HepG2 (cell line): ENCODE results near the gene TUBG1. TPM values are rescaled to one million over a fixed set of nuclear protein-coding genes. Genes with fewer than 3 reads are reported as not detected.

Experiments
- ELF3 ChIP-seq: IDR thresholded peaks from 2 replicates; pipeline ENCODE4 v1.6.1; 2016; ENCODE audit warnings: missing genetic modification reagents, missing compliant biosample characterization
- HES4 ChIP-seq: sonication (generic); formaldehyde crosslinking; IDR thresholded peaks from 2 replicates; pipeline ENCODE4 v1.9.0; 2021; ENCODE audit warnings: mild to moderate bottlenecking, missing genetic modification reagents, borderline replicate concordance
- NFATC3 ChIP-seq: sonication (generic); formaldehyde crosslinking; IDR thresholded peaks from 2 replicates; pipeline ENCODE4 v1.5.1; 2020; ENCODE audit warnings: mild to moderate bottlenecking, missing genetic modification reagents
- NFIC ChIP-seq: IDR thresholded peaks from 2 replicates; pipeline ENCODE4 v1.6.1; 2012; ENCODE audit warnings: mild to moderate bottlenecking, low read length, inconsistent platforms
- NFKB2 ChIP-seq: sonication (generic); formaldehyde crosslinking; IDR thresholded peaks from 2 replicates; pipeline ENCODE4 v1.4.0; 2020; ENCODE audit warnings: missing genetic modification reagents, borderline replicate concordance
- NR2F2 ChIP-seq: IDR thresholded peaks from 2 replicates; pipeline ENCODE4 v1.6.1; 2012; ENCODE audit warnings: low read depth, inconsistent platforms, borderline replicate concordance
- PRMT3 ChIP-seq: sonication (generic); formaldehyde crosslinking; IDR thresholded peaks from 2 replicates; pipeline ENCODE4 v1.8.1; 2022; ENCODE audit warnings: low read depth, mild to moderate bottlenecking, moderate library complexity, missing genetic modification reagents, borderline replicate concordance
- SALL1 ChIP-seq: sonication (generic); formaldehyde crosslinking; IDR thresholded peaks from 2 replicates; pipeline ENCODE4 v1.8.0; 2022; ENCODE audit warnings: mild to moderate bottlenecking, missing genetic modification reagents
- ZBTB21 ChIP-seq: sonication (generic); formaldehyde crosslinking; IDR thresholded peaks from 2 replicates; pipeline ENCODE4 v1.4.0; 2020; ENCODE audit warnings: missing genetic modification reagents
- ZNF501 ChIP-seq: sonication (generic); formaldehyde crosslinking; IDR thresholded peaks from 2 replicates; pipeline ENCODE4 v1.5.1; 2020; ENCODE audit warnings: mild to moderate bottlenecking, moderate library complexity, missing genetic modification reagents
- ZNF768 ChIP-seq: sonication (generic); formaldehyde crosslinking; IDR thresholded peaks from 2 replicates; pipeline ENCODE4 v1.4.0; 2020; ENCODE audit warnings: missing genetic modification reagents
- polyA plus RNA-seq, 8 experiments: library from polyadenylated mRNA; depleted of rRNA in 3 of 8; stranded (reverse) in 7 of 8; unstranded in 1 of 8; fragments of >200 nt; fragmentation: Illumina TruSeq in 4 of 8; extraction: Trizol in 4 of 8; gene quantifications; 2 replicates each; pipeline versions ENCODE4 v1.2.1 to v1.2.3, GENCODE V29; 2011 to 2016; ENCODE audit warnings: low read depth in 4 of 8, missing spikeins in 1 of 8, mixed read lengths in 1 of 8; ENCODE audit not compliant: insufficient read depth in 1 of 8
- total RNA-seq, 5 experiments: library from RNA; depleted of rRNA; stranded (reverse); fragments of >200 nt; fragmentation: Illumina TruSeq; extraction: Trizol; gene quantifications; 2 replicates each; pipeline ENCODE4 v1.2.3, GENCODE V29; 2016; ENCODE audit warnings: low read depth in 1 of 5
- TF ChIP-seq, protein P1 (sequence below): sonication (generic); formaldehyde crosslinking; IDR thresholded peaks from 2 replicates; pipeline ENCODE4 v1.4.0; 2020; ENCODE audit warnings: missing genetic modification reagents
- TF ChIP-seq, protein P2 (sequence below): sonication (generic); formaldehyde crosslinking; IDR thresholded peaks from 2 replicates; pipeline ENCODE4 v1.4.0; 2020; ENCODE audit warnings: mild to moderate bottlenecking, missing genetic modification reagents
- TF ChIP-seq, protein P3 (sequence below): sonication (generic); formaldehyde crosslinking; IDR thresholded peaks from 2 replicates; pipeline ENCODE4 v1.4.0; 2020; ENCODE audit warnings: missing genetic modification reagents, borderline replicate concordance
- TF ChIP-seq, protein P4 (sequence below): sonication (generic); formaldehyde crosslinking; IDR thresholded peaks from 2 replicates; pipeline ENCODE4 v1.4.0; 2020; ENCODE audit warnings: missing genetic modification reagents, borderline replicate concordance

Gene TUBG1
- total and polyA plus RNA-seq, 2 of the 13 experiments (the other 11 are each of a cell fraction or from before 2014, with no cell fraction given), result 74.1 to 137 TPM

DNA sequence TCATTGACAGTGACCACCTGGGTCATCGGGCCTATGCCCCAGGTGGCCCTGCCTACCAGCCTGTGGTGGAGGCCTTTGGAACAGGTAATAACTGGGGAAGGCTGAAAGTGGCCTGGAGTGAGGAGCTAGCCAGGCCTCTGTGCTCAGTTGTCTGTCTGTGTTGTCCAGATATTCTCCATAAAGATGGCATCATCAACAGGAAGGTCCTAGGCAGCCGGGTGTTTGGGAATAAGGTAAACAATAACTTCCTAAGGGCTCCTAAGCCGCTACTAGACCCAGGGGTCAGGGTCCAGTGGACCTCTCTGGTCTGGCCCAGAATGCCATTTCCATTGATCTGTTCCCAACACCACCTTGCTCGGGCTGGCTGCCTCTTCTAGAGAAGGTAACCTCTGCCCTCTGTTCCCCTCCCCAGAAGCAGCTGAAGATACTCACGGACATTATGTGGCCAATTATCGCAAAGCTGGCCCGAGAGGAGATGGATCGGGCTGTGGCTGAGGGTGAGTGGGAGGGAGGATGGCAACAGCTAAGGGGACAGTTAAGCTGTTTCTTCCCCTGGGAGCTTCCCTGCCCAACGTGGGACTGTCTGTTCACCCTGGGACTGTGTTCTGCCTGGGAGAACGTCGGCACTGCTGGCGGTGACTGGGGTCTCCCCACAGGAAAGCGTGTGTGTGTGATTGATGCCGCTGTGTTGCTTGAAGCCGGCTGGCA lies 44.5 kb upstream of the TUBG1 start (continued):
- TF ChIP-seq SALL1 (peak; percentile 93), HES4 (CRISPR knock-in tag) (no peak), PRMT3 (no peak), NFKB2 (CRISPR knock-in tag) (peak; percentile 86; the same call in 1 of the 2 replicates), NFIC (no peak), ELF3 (peak; percentile 56; the same call in 1 of the 2 replicates), ZBTB21 (peak; percentile 29; the same call in 1 of the 2 replicates), NR2F2 (peak; percentile 78), ZNF501 (CRISPR knock-in tag) (no peak), NFATC3 (no peak), ZNF768 (CRISPR knock-in tag) (no peak)
- TF ChIP-seq, protein P1, sequence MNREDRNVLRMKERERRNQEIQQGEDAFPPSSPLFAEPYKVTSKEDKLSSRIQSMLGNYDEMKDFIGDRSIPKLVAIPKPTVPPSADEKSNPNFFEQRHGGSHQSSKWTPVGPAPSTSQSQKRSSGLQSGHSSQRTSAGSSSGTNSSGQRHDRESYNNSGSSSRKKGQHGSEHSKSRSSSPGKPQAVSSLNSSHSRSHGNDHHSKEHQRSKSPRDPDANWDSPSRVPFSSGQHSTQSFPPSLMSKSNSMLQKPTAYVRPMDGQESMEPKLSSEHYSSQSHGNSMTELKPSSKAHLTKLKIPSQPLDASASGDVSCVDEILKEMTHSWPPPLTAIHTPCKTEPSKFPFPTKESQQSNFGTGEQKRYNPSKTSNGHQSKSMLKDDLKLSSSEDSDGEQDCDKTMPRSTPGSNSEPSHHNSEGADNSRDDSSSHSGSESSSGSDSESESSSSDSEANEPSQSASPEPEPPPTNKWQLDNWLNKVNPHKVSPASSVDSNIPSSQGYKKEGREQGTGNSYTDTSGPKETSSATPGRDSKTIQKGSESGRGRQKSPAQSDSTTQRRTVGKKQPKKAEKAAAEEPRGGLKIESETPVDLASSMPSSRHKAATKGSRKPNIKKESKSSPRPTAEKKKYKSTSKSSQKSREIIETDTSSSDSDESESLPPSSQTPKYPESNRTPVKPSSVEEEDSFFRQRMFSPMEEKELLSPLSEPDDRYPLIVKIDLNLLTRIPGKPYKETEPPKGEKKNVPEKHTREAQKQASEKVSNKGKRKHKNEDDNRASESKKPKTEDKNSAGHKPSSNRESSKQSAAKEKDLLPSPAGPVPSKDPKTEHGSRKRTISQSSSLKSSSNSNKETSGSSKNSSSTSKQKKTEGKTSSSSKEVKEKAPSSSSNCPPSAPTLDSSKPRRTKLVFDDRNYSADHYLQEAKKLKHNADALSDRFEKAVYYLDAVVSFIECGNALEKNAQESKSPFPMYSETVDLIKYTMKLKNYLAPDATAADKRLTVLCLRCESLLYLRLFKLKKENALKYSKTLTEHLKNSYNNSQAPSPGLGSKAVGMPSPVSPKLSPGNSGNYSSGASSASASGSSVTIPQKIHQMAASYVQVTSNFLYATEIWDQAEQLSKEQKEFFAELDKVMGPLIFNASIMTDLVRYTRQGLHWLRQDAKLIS (CRISPR knock-in tag), result no peak; the same call in 1 of the 2 replicates
- TF ChIP-seq, protein P2, sequence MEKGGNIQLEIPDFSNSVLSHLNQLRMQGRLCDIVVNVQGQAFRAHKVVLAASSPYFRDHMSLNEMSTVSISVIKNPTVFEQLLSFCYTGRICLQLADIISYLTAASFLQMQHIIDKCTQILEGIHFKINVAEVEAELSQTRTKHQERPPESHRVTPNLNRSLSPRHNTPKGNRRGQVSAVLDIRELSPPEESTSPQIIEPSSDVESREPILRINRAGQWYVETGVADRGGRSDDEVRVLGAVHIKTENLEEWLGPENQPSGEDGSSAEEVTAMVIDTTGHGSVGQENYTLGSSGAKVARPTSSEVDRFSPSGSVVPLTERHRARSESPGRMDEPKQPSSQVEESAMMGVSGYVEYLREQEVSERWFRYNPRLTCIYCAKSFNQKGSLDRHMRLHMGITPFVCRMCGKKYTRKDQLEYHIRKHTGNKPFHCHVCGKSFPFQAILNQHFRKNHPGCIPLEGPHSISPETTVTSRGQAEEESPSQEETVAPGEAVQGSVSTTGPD (CRISPR knock-in tag), result 0 out of 2 replicates have a peak, but pooled peaks have one; percentile 26
- TF ChIP-seq, protein P3, sequence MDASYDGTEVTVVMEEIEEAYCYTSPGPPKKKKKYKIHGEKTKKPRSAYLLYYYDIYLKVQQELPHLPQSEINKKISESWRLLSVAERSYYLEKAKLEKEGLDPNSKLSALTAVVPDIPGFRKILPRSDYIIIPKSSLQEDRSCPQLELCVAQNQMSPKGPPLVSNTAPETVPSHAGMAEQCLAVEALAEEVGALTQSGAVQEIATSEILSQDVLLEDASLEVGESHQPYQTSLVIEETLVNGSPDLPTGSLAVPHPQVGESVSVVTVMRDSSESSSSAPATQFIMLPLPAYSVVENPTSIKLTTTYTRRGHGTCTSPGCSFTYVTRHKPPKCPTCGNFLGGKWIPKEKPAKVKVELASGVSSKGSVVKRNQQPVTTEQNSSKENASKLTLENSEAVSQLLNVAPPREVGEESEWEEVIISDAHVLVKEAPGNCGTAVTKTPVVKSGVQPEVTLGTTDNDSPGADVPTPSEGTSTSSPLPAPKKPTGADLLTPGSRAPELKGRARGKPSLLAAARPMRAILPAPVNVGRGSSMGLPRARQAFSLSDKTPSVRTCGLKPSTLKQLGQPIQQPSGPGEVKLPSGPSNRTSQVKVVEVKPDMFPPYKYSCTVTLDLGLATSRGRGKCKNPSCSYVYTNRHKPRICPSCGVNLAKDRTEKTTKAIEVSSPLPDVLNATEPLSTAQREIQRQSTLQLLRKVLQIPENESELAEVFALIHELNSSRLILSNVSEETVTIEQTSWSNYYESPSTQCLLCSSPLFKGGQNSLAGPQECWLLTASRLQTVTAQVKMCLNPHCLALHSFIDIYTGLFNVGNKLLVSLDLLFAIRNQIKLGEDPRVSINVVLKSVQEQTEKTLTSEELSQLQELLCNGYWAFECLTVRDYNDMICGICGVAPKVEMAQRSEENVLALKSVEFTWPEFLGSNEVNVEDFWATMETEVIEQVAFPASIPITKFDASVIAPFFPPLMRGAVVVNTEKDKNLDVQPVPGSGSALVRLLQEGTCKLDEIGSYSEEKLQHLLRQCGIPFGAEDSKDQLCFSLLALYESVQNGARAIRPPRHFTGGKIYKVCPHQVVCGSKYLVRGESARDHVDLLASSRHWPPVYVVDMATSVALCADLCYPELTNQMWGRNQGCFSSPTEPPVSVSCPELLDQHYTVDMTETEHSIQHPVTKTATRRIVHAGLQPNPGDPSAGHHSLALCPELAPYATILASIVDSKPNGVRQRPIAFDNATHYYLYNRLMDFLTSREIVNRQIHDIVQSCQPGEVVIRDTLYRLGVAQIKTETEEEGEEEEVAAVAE (CRISPR knock-in tag), result no peak; the same call in 1 of the 2 replicates
- TF ChIP-seq, protein P4, sequence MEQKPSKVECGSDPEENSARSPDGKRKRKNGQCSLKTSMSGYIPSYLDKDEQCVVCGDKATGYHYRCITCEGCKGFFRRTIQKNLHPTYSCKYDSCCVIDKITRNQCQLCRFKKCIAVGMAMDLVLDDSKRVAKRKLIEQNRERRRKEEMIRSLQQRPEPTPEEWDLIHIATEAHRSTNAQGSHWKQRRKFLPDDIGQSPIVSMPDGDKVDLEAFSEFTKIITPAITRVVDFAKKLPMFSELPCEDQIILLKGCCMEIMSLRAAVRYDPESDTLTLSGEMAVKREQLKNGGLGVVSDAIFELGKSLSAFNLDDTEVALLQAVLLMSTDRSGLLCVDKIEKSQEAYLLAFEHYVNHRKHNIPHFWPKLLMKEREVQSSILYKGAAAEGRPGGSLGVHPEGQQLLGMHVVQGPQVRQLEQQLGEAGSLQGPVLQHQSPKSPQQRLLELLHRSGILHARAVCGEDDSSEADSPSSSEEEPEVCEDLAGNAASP (CRISPR knock-in tag), result peak; percentile 75; the same call in 1 of the 2 replicates
